ENCODE results near the gene KDM4D. TPM values are rescaled to one million over a fixed set of nuclear protein-coding genes. Genes with fewer than 3 reads are reported as not detected.

KDM4D gene
- total and polyA plus RNA-seq, 2 of the 4 experiments (the other 2 are of a cell fraction): 0.90 to 1.1 TPM

DNA sequence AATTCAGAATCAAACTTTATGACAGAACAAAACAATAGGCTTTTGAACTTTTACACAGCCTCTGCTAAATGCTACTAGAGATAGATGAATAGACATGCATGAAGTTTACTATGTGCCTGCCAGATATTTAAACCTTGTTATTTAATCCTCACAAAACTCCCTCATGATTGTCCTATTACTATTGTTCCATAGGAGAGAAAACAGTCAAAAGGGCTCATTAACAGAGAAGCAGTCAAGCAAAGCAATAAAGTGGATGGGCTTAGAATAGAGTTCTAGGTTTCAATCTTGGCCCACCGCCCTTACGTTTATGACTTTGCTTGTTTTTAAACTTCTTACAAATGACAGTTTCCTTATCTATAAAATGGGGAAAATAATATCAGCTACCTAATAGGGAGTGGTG lies 13.0 kb upstream of the KDM4D start:
- H3K9me1 ChIP-seq (ENCODE audit: insufficient read depth, low read length): 0 out of 2 replicates have a peak, but pooled peaks cover 4% of the 10 kb centered on the region
- H2AFZ ChIP-seq (replicated peaks; ENCODE audit: low read length, poor library complexity): no peak overlapping the region
- no peak overlapping the region for H3K4ac ChIP-seq (ENCODE audit: low read depth, low read length)
- H3K18ac ChIP-seq (ENCODE audit: low read depth, low read length): no peak overlapping the region
- intact Hi-C loops (cut with micrococcal nuclease) (loop anchor here (2.0 kb wide), 1 partner anchor 338 kb away; no protein-coding TSS in a partner anchor), in situ Hi-C loops (cut with MboI; ENCODE audit: low sequenced_read_pairs) (no loop called here), dilution Hi-C loops (cut with HindIII; ENCODE audit: low sequenced_read_pairs, unreplicated experiment) (no loop called here)
- peaks cover 0 to 3% of the 10 kb centered on the region in 2 experiments; a peak in 1 of 4 replicates for H3K79me1 ChIP-seq (ENCODE audit: low read depth in 1 of 2, low read length in 2 of 2)
- no peak overlapping the region for H3K27ac ChIP-seq (ENCODE audit: insufficient read depth, low read length)
- no peak overlapping the region for H2BK120ac ChIP-seq (ENCODE audit: low read depth, low read length)
- TF ChIP-seq MAZ (IDR thresholded peaks at IDR 0.05; ENCODE audit: borderline replicate concordance, low read depth, low read length) (no peak), RAD21 (IDR thresholded peaks at IDR 0.05; ENCODE audit: low read length) (no peak), MAFK (IDR thresholded peaks at IDR 0.05; ENCODE audit: low read depth, low read length) (no peak), RCOR1 (IDR thresholded peaks at IDR 0.05; ENCODE audit: insufficient replicate concordance, low read length) (no peak), CHD1 (IDR thresholded peaks at IDR 0.05; ENCODE audit: low read depth, low read length) (no peak), POLR2A (IDR thresholded peaks at IDR 0.05; ENCODE audit: low read depth, low read length) (no peak), CEBPB (IDR thresholded peaks at IDR 0.05; ENCODE audit: low read depth, low read length) (no peak), RFX5 (IDR thresholded peaks at IDR 0.05; ENCODE audit: low read depth, low read length) (no peak), NFE2L2 (IDR thresholded peaks at IDR 0.05; ENCODE audit: low read depth, low read length) (no peak), MXI1 (IDR thresholded peaks at IDR 0.05; ENCODE audit: borderline replicate concordance, low read depth, low read length) (no peak), FOS (IDR thresholded peaks at IDR 0.05; ENCODE audit: low read depth, low read length) (no peak), BHLHE40 (IDR thresholded peaks at IDR 0.05; ENCODE audit: low read depth, low read length) (no peak), SMC3 (IDR thresholded peaks at IDR 0.05; ENCODE audit: low read depth, low read length) (no peak)
- TF ChIP-seq, protein P1, sequence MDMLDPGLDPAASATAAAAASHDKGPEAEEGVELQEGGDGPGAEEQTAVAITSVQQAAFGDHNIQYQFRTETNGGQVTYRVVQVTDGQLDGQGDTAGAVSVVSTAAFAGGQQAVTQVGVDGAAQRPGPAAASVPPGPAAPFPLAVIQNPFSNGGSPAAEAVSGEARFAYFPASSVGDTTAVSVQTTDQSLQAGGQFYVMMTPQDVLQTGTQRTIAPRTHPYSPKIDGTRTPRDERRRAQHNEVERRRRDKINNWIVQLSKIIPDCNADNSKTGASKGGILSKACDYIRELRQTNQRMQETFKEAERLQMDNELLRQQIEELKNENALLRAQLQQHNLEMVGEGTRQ (IDR thresholded peaks at IDR 0.05; ENCODE audit: low read depth, low read length): no peak
- TF ChIP-seq, protein P2, sequence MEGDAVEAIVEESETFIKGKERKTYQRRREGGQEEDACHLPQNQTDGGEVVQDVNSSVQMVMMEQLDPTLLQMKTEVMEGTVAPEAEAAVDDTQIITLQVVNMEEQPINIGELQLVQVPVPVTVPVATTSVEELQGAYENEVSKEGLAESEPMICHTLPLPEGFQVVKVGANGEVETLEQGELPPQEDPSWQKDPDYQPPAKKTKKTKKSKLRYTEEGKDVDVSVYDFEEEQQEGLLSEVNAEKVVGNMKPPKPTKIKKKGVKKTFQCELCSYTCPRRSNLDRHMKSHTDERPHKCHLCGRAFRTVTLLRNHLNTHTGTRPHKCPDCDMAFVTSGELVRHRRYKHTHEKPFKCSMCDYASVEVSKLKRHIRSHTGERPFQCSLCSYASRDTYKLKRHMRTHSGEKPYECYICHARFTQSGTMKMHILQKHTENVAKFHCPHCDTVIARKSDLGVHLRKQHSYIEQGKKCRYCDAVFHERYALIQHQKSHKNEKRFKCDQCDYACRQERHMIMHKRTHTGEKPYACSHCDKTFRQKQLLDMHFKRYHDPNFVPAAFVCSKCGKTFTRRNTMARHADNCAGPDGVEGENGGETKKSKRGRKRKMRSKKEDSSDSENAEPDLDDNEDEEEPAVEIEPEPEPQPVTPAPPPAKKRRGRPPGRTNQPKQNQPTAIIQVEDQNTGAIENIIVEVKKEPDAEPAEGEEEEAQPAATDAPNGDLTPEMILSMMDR (conservative IDR thresholded peaks at IDR 0.05; ENCODE audit: low read depth, low read length): no peak
- TF ChIP-seq, protein P3, sequence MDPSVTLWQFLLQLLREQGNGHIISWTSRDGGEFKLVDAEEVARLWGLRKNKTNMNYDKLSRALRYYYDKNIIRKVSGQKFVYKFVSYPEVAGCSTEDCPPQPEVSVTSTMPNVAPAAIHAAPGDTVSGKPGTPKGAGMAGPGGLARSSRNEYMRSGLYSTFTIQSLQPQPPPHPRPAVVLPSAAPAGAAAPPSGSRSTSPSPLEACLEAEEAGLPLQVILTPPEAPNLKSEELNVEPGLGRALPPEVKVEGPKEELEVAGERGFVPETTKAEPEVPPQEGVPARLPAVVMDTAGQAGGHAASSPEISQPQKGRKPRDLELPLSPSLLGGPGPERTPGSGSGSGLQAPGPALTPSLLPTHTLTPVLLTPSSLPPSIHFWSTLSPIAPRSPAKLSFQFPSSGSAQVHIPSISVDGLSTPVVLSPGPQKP (IDR thresholded peaks at IDR 0.05; ENCODE audit: borderline replicate concordance, low read depth, low read length): no peak
- ChIA-PET POLR2A (ENCODE audit: unreplicated experiment) (no interaction called here), CTCF (interaction anchor here (0.6 kb wide), 1 partner anchor 1843 kb away, joined by 3 read pairs; no protein-coding TSS in a partner anchor)
- H3K56ac ChIP-seq (ENCODE audit: extremely low read depth, insufficient read depth, low read length): no peak overlapping the region
- H4K20me1 ChIP-seq (ENCODE audit: insufficient read depth, low read length): no peaks in the 10 kb centered on the region
- no peak overlapping the region for H3K23ac ChIP-seq (ENCODE audit: low read depth, low read length)
- no peak overlapping the region for H4K5ac ChIP-seq (ENCODE audit: low read depth, low read length)
- H3K14ac ChIP-seq (replicated peaks; ENCODE audit: low read depth, low read length): no peak overlapping the region
- H3K9me3 ChIP-seq (ENCODE audit: control insufficient read depth, insufficient read depth, low read length): no peaks in the 10 kb centered on the region
- H3K36me3 ChIP-seq (ENCODE audit: control insufficient read depth, insufficient read depth, low read length): peaks cover 17% of the 10 kb centered on the region
- H2BK20ac ChIP-seq (ENCODE audit: low read depth, low read length): no peak overlapping the region
- H3K4me1 ChIP-seq (ENCODE audit: control insufficient read depth, insufficient read depth, low read length): peaks cover 5% of the 10 kb centered on the region
- no peak for DNase-seq
- H2AK5ac ChIP-seq (ENCODE audit: low read depth, low read length): no peak overlapping the region
- no peaks in the 10 kb centered on the region for H3K27me3 ChIP-seq (ENCODE audit: control insufficient read depth, insufficient read depth, low read length)
- H4K8ac ChIP-seq (ENCODE audit: low read depth in 2 of 2, low read length in 2 of 2): no peak overlapping the region
- no peak overlapping the region for H3K4me3 ChIP-seq (ENCODE audit: insufficient read depth, low read depth, low read length)
- no CpG with 5 or more reads among the region's 2 CpGs for WGBS, 2 experiments (ENCODE audit: extremely low coverage in 2 of 2, insufficient read length in 1 of 2)
- H3K4me2 ChIP-seq (ENCODE audit: low read depth, low read length): no peak overlapping the region
- BruUV-seq (replicated peaks): no TSS peak
- no peak overlapping the region for H2AK9ac ChIP-seq (replicated peaks; ENCODE audit: low read depth, low read length, poor library complexity)
- H2BK15ac ChIP-seq (ENCODE audit: low read depth, low read length): no peak overlapping the region
- H4K91ac ChIP-seq (ENCODE audit: insufficient read depth, low read depth, low read length): no peak overlapping the region
- no peak overlapping the region for H3K9ac ChIP-seq (ENCODE audit: low read depth, low read length)
- no peak for ATAC-seq (ENCODE audit: low read depth)
- no peak overlapping the region for H2BK5ac ChIP-seq (ENCODE audit: low read depth, low read length, poor library complexity, severe bottlenecking)
